ENCODE measurements around the gene ICAM4. TPM values are rescaled to one million over a fixed set of nuclear protein-coding genes. Genes with fewer than 3 reads are reported as not detected.

ICAM4 gene
- total and polyA plus RNA-seq, 2 of the 13 experiments (the other 11 are each of a cell fraction or from before 2014, with no cell fraction given): 2.9 to 4.0 TPM

DNA sequence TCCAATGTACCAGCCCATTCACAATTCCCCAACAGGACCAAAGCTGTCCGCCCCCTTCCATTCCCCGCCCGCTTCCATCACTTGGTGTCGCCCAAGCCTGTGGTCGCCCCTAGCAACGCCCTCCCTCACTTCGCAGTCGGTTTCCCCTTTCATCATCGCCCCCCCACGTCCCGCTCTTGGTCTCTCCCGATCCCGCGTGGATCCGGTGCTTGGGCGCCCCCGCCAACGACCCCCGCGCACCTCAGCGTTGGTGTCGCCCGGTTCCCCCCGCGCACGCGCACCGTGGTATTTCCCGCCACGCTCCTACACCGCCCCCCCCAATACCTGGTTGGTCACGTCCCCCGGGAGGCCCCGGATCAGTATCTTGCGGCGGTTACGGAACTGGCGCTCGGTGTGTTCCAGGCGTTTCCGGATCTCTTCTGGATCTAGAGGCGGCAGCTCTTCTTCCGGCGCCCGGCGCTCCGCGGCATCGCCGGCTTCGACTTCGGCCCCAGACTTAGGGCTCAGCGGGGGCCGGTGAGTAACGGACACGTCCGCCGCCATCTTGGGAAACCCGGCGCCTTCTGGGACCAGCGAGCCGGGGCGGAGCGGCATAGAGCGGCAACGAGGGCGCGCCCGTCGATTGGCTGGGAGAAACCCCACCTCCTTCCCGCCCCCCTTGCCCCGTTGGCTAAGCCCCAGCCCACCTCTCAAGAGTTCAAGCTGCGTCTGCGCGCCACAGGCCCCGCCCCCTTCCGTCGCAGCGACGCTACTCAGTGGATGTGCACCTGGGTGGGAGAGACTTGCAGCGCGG lies 46.4 kb downstream of the ICAM4 start, which contains the start of gene RAVER1 (continued):
- TF ChIP-seq, protein P1, sequence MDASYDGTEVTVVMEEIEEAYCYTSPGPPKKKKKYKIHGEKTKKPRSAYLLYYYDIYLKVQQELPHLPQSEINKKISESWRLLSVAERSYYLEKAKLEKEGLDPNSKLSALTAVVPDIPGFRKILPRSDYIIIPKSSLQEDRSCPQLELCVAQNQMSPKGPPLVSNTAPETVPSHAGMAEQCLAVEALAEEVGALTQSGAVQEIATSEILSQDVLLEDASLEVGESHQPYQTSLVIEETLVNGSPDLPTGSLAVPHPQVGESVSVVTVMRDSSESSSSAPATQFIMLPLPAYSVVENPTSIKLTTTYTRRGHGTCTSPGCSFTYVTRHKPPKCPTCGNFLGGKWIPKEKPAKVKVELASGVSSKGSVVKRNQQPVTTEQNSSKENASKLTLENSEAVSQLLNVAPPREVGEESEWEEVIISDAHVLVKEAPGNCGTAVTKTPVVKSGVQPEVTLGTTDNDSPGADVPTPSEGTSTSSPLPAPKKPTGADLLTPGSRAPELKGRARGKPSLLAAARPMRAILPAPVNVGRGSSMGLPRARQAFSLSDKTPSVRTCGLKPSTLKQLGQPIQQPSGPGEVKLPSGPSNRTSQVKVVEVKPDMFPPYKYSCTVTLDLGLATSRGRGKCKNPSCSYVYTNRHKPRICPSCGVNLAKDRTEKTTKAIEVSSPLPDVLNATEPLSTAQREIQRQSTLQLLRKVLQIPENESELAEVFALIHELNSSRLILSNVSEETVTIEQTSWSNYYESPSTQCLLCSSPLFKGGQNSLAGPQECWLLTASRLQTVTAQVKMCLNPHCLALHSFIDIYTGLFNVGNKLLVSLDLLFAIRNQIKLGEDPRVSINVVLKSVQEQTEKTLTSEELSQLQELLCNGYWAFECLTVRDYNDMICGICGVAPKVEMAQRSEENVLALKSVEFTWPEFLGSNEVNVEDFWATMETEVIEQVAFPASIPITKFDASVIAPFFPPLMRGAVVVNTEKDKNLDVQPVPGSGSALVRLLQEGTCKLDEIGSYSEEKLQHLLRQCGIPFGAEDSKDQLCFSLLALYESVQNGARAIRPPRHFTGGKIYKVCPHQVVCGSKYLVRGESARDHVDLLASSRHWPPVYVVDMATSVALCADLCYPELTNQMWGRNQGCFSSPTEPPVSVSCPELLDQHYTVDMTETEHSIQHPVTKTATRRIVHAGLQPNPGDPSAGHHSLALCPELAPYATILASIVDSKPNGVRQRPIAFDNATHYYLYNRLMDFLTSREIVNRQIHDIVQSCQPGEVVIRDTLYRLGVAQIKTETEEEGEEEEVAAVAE (CRISPR knock-in tag; IDR thresholded peaks at IDR 0.05; ENCODE audit: borderline replicate concordance): no peak
- TF ChIP-seq SMARCC2 (IDR thresholded peaks at IDR 0.05): no peak
- no peak for TF ChIP-seq ATM (IDR thresholded peaks at IDR 0.05; ENCODE audit: borderline replicate concordance)
- TF ChIP-seq ZNF253 (CRISPR knock-in tag; IDR thresholded peaks at IDR 0.05; ENCODE audit: borderline replicate concordance): no peak
- TF ChIP-seq, protein P2, sequence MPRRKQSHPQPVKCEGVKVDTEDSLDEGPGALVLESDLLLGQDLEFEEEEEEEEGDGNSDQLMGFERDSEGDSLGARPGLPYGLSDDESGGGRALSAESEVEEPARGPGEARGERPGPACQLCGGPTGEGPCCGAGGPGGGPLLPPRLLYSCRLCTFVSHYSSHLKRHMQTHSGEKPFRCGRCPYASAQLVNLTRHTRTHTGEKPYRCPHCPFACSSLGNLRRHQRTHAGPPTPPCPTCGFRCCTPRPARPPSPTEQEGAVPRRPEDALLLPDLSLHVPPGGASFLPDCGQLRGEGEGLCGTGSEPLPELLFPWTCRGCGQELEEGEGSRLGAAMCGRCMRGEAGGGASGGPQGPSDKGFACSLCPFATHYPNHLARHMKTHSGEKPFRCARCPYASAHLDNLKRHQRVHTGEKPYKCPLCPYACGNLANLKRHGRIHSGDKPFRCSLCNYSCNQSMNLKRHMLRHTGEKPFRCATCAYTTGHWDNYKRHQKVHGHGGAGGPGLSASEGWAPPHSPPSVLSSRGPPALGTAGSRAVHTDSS (CRISPR knock-in tag; conservative IDR thresholded peaks at IDR 0.05): 0 out of 2 replicates have a peak, but pooled peaks have one; percentile 28
- peak; percentile 60; the same call in 1 of the 2 replicates for TF ChIP-seq SP2 (CRISPR knock-in tag; IDR thresholded peaks at IDR 0.05)
- TF ChIP-seq IKZF1 (IDR thresholded peaks at IDR 0.05): no peak
- peak; percentile 42 for TF ChIP-seq RAD21 (CRISPR knock-in tag; IDR thresholded peaks at IDR 0.05)
- no peak for TF ChIP-seq SKI (IDR thresholded peaks at IDR 0.05; ENCODE audit: partially characterized antibody)
- no peak for TF ChIP-seq ZBTB1 (CRISPR knock-in tag; IDR thresholded peaks at IDR 0.05; ENCODE audit: borderline replicate concordance)
- TF ChIP-seq, protein P3, sequence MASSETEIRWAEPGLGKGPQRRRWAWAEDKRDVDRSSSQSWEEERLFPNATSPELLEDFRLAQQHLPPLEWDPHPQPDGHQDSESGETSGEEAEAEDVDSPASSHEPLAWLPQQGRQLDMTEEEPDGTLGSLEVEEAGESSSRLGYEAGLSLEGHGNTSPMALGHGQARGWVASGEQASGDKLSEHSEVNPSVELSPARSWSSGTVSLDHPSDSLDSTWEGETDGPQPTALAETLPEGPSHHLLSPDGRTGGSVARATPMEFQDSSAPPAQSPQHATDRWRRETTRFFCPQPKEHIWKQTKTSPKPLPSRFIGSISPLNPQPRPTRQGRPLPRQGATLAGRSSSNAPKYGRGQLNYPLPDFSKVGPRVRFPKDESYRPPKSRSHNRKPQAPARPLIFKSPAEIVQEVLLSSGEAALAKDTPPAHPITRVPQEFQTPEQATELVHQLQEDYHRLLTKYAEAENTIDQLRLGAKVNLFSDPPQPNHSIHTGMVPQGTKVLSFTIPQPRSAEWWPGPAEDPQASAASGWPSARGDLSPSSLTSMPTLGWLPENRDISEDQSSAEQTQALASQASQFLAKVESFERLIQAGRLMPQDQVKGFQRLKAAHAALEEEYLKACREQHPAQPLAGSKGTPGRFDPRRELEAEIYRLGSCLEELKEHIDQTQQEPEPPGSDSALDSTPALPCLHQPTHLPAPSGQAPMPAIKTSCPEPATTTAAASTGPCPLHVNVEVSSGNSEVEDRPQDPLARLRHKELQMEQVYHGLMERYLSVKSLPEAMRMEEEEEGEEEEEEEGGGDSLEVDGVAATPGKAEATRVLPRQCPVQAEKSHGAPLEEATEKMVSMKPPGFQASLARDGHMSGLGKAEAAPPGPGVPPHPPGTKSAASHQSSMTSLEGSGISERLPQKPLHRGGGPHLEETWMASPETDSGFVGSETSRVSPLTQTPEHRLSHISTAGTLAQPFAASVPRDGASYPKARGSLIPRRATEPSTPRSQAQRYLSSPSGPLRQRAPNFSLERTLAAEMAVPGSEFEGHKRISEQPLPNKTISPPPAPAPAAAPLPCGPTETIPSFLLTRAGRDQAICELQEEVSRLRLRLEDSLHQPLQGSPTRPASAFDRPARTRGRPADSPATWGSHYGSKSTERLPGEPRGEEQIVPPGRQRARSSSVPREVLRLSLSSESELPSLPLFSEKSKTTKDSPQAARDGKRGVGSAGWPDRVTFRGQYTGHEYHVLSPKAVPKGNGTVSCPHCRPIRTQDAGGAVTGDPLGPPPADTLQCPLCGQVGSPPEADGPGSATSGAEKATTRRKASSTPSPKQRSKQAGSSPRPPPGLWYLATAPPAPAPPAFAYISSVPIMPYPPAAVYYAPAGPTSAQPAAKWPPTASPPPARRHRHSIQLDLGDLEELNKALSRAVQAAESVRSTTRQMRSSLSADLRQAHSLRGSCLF (CRISPR knock-in tag; IDR thresholded peaks at IDR 0.05; ENCODE audit: borderline replicate concordance): no peak
- TF ChIP-seq ELF4 (CRISPR knock-in tag; IDR thresholded peaks at IDR 0.05; ENCODE audit: borderline replicate concordance): no peak
- peak; percentile 72 for TF ChIP-seq ZSCAN25 (CRISPR knock-in tag; IDR thresholded peaks at IDR 0.05)
- peak; percentile 77; the same call in 1 of the 2 replicates for TF ChIP-seq SALL2 (CRISPR knock-in tag; IDR thresholded peaks at IDR 0.05)
- TF ChIP-seq ZNF550 (CRISPR knock-in tag; IDR thresholded peaks at IDR 0.05; ENCODE audit: borderline replicate concordance): no peak
- TF ChIP-seq ZNF558 (CRISPR knock-in tag; IDR thresholded peaks at IDR 0.05; ENCODE audit: borderline replicate concordance): no peak; the same call in 1 of the 2 replicates
- no peak for TF ChIP-seq ZKSCAN8 (CRISPR knock-in tag; IDR thresholded peaks at IDR 0.05; ENCODE audit: borderline replicate concordance)
- TF ChIP-seq TCF7 (IDR thresholded peaks at IDR 0.05; ENCODE audit: low read depth): no peak
- TF ChIP-seq HIVEP1 (CRISPR knock-in tag; IDR thresholded peaks at IDR 0.05): peak; percentile 35; the same call in 1 of the 2 replicates
